HepG2 (cell line): ENCODE measurements around the gene NOTCH4. TPM values are rescaled to one million over a fixed set of nuclear protein-coding genes. Genes with fewer than 3 reads are reported as not detected.

Source experiments
- AHDC1 ChIP-seq: sonication (generic); formaldehyde crosslinking; IDR thresholded peaks from 2 replicates; pipeline ENCODE4 v1.5.1; 2020; ENCODE audit warnings: mild to moderate bottlenecking, missing genetic modification reagents, borderline replicate concordance
- CBX5 ChIP-seq: sonication (generic); formaldehyde crosslinking; IDR thresholded peaks from 2 replicates; pipeline ENCODE4 v1.4.0; 2020; ENCODE audit warnings: missing genetic modification reagents, borderline replicate concordance
- KDM4B ChIP-seq: sonication (generic); formaldehyde crosslinking; IDR thresholded peaks from 2 replicates; pipeline ENCODE4 v1.4.0; 2020; ENCODE audit warnings: missing genetic modification reagents
- PATZ1 ChIP-seq: sonication (generic); formaldehyde crosslinking; IDR thresholded peaks from 2 replicates; pipeline ENCODE4 v1.4.0; 2020; ENCODE audit warnings: missing genetic modification reagents
- POGK ChIP-seq: sonication (generic); formaldehyde crosslinking; conservative IDR thresholded peaks from 2 replicates; pipeline ENCODE4 v1.8.0; 2022; ENCODE audit warnings: mild to moderate bottlenecking, moderate library complexity, missing genetic modification reagents
- SALL1 ChIP-seq: sonication (generic); formaldehyde crosslinking; IDR thresholded peaks from 2 replicates; pipeline ENCODE4 v1.8.0; 2022; ENCODE audit warnings: mild to moderate bottlenecking, missing genetic modification reagents
- SAP130 ChIP-seq: IDR thresholded peaks from 2 replicates; pipeline ENCODE4 v1.6.1; 2016; ENCODE audit warnings: low read depth
- ZGPAT ChIP-seq: IDR thresholded peaks from 2 replicates; pipeline ENCODE4 v1.6.1; 2016; ENCODE audit warnings: mild to moderate bottlenecking
- ZNF431 ChIP-seq: sonication (generic); formaldehyde crosslinking; IDR thresholded peaks from 2 replicates; pipeline ENCODE4 v1.9.0; 2022; ENCODE audit warnings: missing genetic modification reagents, low read depth, mild to moderate bottlenecking, borderline replicate concordance
- ZNF850 ChIP-seq: sonication (generic); formaldehyde crosslinking; conservative IDR thresholded peaks from 2 replicates; pipeline ENCODE4 v1.9.0; 2021; ENCODE audit warnings: mild to moderate bottlenecking, missing genetic modification reagents
- polyA plus RNA-seq, 8 experiments: library from polyadenylated mRNA; depleted of rRNA in 3 of 8; stranded (reverse) in 7 of 8; unstranded in 1 of 8; fragments of >200 nt; fragmentation: Illumina TruSeq in 4 of 8; extraction: Trizol in 4 of 8; gene quantifications; 2 replicates each; pipeline versions ENCODE4 v1.2.1 to v1.2.3, GENCODE V29; 2011 to 2016; ENCODE audit warnings: low read depth in 4 of 8, missing spikeins in 1 of 8, mixed read lengths in 1 of 8; ENCODE audit not compliant: insufficient read depth in 1 of 8
- total RNA-seq, 5 experiments: library from RNA; depleted of rRNA; stranded (reverse); fragments of >200 nt; fragmentation: Illumina TruSeq; extraction: Trizol; gene quantifications; 2 replicates each; pipeline ENCODE4 v1.2.3, GENCODE V29; 2016; ENCODE audit warnings: low read depth in 1 of 5
- TF ChIP-seq, protein P1 (sequence below): IDR thresholded peaks from 2 replicates; pipeline ENCODE4 v1.4.0; 2020; ENCODE audit warnings: mild to moderate bottlenecking, missing genetic modification reagents

The NOTCH4 gene
- total and polyA plus RNA-seq, 2 of the 13 experiments (the other 11 are each of a cell fraction or from before 2014, with no cell fraction given), result 0.51 to 0.83 TPM

DNA sequence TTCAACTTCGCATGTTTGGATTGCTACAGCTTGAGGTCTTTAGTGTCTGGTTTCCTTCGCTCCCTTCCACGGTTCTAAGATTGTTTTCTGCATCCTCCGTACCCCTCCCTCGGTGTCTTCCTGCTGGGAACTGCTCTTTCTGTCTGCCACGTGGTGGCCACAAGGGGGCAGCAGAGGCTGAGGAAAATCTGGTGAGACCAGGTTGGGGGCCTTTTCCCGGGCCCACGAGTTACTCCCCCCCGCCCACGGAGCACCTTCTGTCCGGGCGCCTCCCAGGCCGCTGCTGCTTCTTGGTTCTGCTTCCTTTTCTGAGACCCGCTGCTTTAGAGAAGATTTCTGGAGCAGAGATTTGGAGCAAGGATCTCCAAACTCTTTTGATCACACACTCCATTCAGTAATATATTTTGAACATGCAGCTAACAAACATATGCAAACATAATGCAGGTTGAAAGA, 21.1 kb upstream of the NOTCH4 start (continued):
- 0 out of 2 replicates have a peak, but pooled peaks have one; percentile 32 for TF ChIP-seq ZGPAT (CRISPR knock-in tag)
- TF ChIP-seq POGK, result no peak
- TF ChIP-seq, protein P1, sequence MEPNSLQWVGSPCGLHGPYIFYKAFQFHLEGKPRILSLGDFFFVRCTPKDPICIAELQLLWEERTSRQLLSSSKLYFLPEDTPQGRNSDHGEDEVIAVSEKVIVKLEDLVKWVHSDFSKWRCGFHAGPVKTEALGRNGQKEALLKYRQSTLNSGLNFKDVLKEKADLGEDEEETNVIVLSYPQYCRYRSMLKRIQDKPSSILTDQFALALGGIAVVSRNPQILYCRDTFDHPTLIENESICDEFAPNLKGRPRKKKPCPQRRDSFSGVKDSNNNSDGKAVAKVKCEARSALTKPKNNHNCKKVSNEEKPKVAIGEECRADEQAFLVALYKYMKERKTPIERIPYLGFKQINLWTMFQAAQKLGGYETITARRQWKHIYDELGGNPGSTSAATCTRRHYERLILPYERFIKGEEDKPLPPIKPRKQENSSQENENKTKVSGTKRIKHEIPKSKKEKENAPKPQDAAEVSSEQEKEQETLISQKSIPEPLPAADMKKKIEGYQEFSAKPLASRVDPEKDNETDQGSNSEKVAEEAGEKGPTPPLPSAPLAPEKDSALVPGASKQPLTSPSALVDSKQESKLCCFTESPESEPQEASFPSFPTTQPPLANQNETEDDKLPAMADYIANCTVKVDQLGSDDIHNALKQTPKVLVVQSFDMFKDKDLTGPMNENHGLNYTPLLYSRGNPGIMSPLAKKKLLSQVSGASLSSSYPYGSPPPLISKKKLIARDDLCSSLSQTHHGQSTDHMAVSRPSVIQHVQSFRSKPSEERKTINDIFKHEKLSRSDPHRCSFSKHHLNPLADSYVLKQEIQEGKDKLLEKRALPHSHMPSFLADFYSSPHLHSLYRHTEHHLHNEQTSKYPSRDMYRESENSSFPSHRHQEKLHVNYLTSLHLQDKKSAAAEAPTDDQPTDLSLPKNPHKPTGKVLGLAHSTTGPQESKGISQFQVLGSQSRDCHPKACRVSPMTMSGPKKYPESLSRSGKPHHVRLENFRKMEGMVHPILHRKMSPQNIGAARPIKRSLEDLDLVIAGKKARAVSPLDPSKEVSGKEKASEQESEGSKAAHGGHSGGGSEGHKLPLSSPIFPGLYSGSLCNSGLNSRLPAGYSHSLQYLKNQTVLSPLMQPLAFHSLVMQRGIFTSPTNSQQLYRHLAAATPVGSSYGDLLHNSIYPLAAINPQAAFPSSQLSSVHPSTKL (CRISPR knock-in tag), result peak; percentile 21; the same call in 1 of the 2 replicates
- TF ChIP-seq AHDC1, result no peak
- TF ChIP-seq KDM4B (CRISPR knock-in tag), result 0 out of 2 replicates have a peak, but pooled peaks have one; percentile 62
- TF ChIP-seq SAP130 (CRISPR knock-in tag), result peak; percentile 19; the same call in 1 of the 2 replicates
- no peak for TF ChIP-seq ZNF850
- no peak for TF ChIP-seq ZNF431 (CRISPR knock-in tag)
- TF ChIP-seq CBX5 (CRISPR knock-in tag), result peak; percentile 51; the same call in 1 of the 2 replicates
- peak; percentile 98 for TF ChIP-seq PATZ1 (CRISPR knock-in tag)
- TF ChIP-seq SALL1, result peak; percentile 31; the same call in 1 of the 2 replicates
